SJCRH30 (cell line): ENCODE data around the gene SEC23IP. TPM values are rescaled to one million over a fixed set of nuclear protein-coding genes. Genes with fewer than 3 reads are reported as not detected.

Experiments
- DNase-seq, 2 experiments: peaks; one replicate each; pipeline ENCODE4 v3.0.0-alpha.2; 2015 to 2020
- H3K27ac ChIP-seq: fragments of 250-450 bp; sonication (Bioruptor Pico); 2 replicates; pipeline ENCODE4 v1.5.1; 2020; ENCODE audit warnings: mild to moderate bottlenecking, moderate library complexity
- H3K27me3 ChIP-seq: fragments of 250-450 bp; sonication (Bioruptor Pico); 2 replicates; pipeline ENCODE4 v1.5.1; 2020; ENCODE audit warnings: mild to moderate bottlenecking, moderate library complexity
- H3K36me3 ChIP-seq: fragments of 250-450 bp; sonication (Bioruptor Pico); 2 replicates; pipeline ENCODE4 v1.5.1; 2020; ENCODE audit warnings: mild to moderate bottlenecking, moderate library complexity
- H3K4me1 ChIP-seq: fragments of 250-450 bp; sonication (Bioruptor Pico); 2 replicates; pipeline ENCODE4 v1.5.1; 2020; ENCODE audit warnings: mild to moderate bottlenecking, moderate library complexity
- H3K4me3 ChIP-seq: fragments of 250-450 bp; sonication (Bioruptor Pico); 2 replicates; pipeline ENCODE4 v1.5.1; 2020; ENCODE audit warnings: mild to moderate bottlenecking, moderate library complexity
- H3K9me3 ChIP-seq: fragments of 250-450 bp; sonication (Bioruptor Pico); replicated peaks from 2 replicates; pipeline ENCODE4 v1.5.1; 2020; ENCODE audit warnings: mild to moderate bottlenecking, moderate library complexity
- total RNA-seq: library from RNA; depleted of rRNA; stranded (reverse); fragments of >200 nt; shearing (Covaris generic); gene quantifications from 2 replicates; pipeline ENCODE4 v1.2.3, GENCODE V29; 2014; rRNA removed

Gene SEC23IP
- total RNA-seq = 46.7 and 55.5 TPM in 2 replicates

GRCh38 chr10:119892188-119893065 lies at the start of gene SEC23IP:
Gene SEC23IP, plus strand, starts transcription at chr10:119892730. Its CDS starts 53 bp downstream, at chr10:119892783.
- Histone ChIP-seq H3K4me3 (peak within 1 kb of the TSS; percentile 76), H3K27me3 (no peaks in the 10 kb centered on the region), H3K36me3 (peaks cover 11% of the 10 kb centered on the region), H3K4me1 (peaks cover 3% of the 10 kb centered on the region; the same call in 1 of the 2 replicates), H3K27ac (peak within 1 kb of the TSS; percentile 69), H3K9me3 (peaks cover 6% of the 10 kb centered on the region; the same call in 1 of the 2 replicates)
- peak; percentile 96 to 97 for DNase-seq

GRCh38 chr10:119845656-119846055 lies 46.9 kb upstream of the SEC23IP start:
- Histone ChIP-seq H3K36me3 (peaks cover 87% of the 10 kb centered on the region), H3K4me1 (peaks cover 22% of the 10 kb centered on the region), H3K4me3 (no peak overlapping the region), H3K27ac (no peak overlapping the region), H3K27me3 (no peaks in the 10 kb centered on the region), H3K9me3 (no peaks in the 10 kb centered on the region)
- DNase-seq = no peak

GRCh38 chr10:119849031-119849789 lies 43.3 kb upstream of the SEC23IP start:
- H3K27me3 ChIP-seq = no peaks in the 10 kb centered on the region
- H3K36me3 ChIP-seq = peaks cover 83% of the 10 kb centered on the region
- H3K4me3 ChIP-seq = no peak overlapping the region
- H3K4me1 ChIP-seq = peaks cover 22% of the 10 kb centered on the region
- H3K9me3 ChIP-seq = no peaks in the 10 kb centered on the region
- peak; percentile 13 for DNase-seq
- peak overlapping the region; percentile 72 for H3K27ac ChIP-seq

GRCh38 chr10:119849944-119850343 lies 42.6 kb upstream of the SEC23IP start:
- Histone ChIP-seq H3K36me3 (peaks cover 81% of the 10 kb centered on the region), H3K4me1 (peaks cover 22% of the 10 kb centered on the region), H3K27me3 (no peaks in the 10 kb centered on the region), H3K27ac (peak overlapping the region; percentile 72), H3K9me3 (no peaks in the 10 kb centered on the region), H3K4me3 (no peak overlapping the region)
- no peak for DNase-seq

GRCh38 chr10:119852277-119852676 lies 40.3 kb upstream of the SEC23IP start:
- peaks cover 22% of the 10 kb centered on the region for H3K4me1 ChIP-seq
- peaks cover 72% of the 10 kb centered on the region for H3K36me3 ChIP-seq
- no peaks in the 10 kb centered on the region for H3K27me3 ChIP-seq
- no peak overlapping the region for H3K4me3 ChIP-seq
- no peak overlapping the region for H3K27ac ChIP-seq
- no peak for DNase-seq
- no peaks in the 10 kb centered on the region for H3K9me3 ChIP-seq

- DNase-seq = no peak
- H3K4me1 ChIP-seq = peaks cover 22% of the 10 kb centered on the region
- no peaks in the 10 kb centered on the region for H3K9me3 ChIP-seq
- no peak overlapping the region for H3K4me3 ChIP-seq
- H3K27me3 ChIP-seq = no peaks in the 10 kb centered on the region
- H3K27ac ChIP-seq = no peak overlapping the region
- peaks cover 74% of the 10 kb centered on the region for H3K36me3 ChIP-seq
These were observed 39.7 kb upstream of the SEC23IP start for GRCh38 chr10:119852822-119853221.

GRCh38 chr10:119853574-119853973 lies 39.0 kb upstream of the SEC23IP start:
- peaks cover 18% of the 10 kb centered on the region for H3K4me1 ChIP-seq
- no peak overlapping the region for H3K4me3 ChIP-seq
- H3K27ac ChIP-seq = no peak overlapping the region
- no peaks in the 10 kb centered on the region for H3K27me3 ChIP-seq
- no peak for DNase-seq
- no peaks in the 10 kb centered on the region for H3K9me3 ChIP-seq
- peaks cover 79% of the 10 kb centered on the region for H3K36me3 ChIP-seq

GRCh38 chr10:119858063-119858462 lies 34.5 kb upstream of the SEC23IP start:
- H3K4me1 ChIP-seq = no peaks in the 10 kb centered on the region
- H3K27ac ChIP-seq = no peak overlapping the region
- H3K9me3 ChIP-seq = no peaks in the 10 kb centered on the region
- H3K36me3 ChIP-seq = peaks cover 44% of the 10 kb centered on the region
- no peak overlapping the region for H3K4me3 ChIP-seq
- H3K27me3 ChIP-seq = no peaks in the 10 kb centered on the region
- DNase-seq = no peak

- peak in 1 of 2 experiments; percentile 38 for DNase-seq
- Histone ChIP-seq H3K9me3 (no peaks in the 10 kb centered on the region), H3K4me3 (no peak overlapping the region), H3K4me1 (no peaks in the 10 kb centered on the region), H3K27me3 (no peaks in the 10 kb centered on the region), H3K27ac (no peak overlapping the region), H3K36me3 (peaks cover 37% of the 10 kb centered on the region)
These were observed 32.9 kb upstream of the SEC23IP start for GRCh38 chr10:119859420-119860258.

GRCh38 chr10:119860866-119861607 lies 31.5 kb upstream of the SEC23IP start:
- Histone ChIP-seq H3K9me3 (no peaks in the 10 kb centered on the region), H3K4me1 (no peaks in the 10 kb centered on the region), H3K27ac (no peak overlapping the region), H3K27me3 (no peaks in the 10 kb centered on the region), H3K4me3 (no peak overlapping the region), H3K36me3 (peaks cover 42% of the 10 kb centered on the region)
- no peak for DNase-seq

GRCh38 chr10:119862524-119862923 lies 30.0 kb upstream of the SEC23IP start:
- Histone ChIP-seq H3K36me3 (peaks cover 30% of the 10 kb centered on the region), H3K4me1 (no peaks in the 10 kb centered on the region)
- no peak for DNase-seq

GRCh38 chr10:119863951-119864565 lies 28.5 kb upstream of the SEC23IP start:
- Histone ChIP-seq H3K27ac (no peak overlapping the region), H3K36me3 (peaks cover 18% of the 10 kb centered on the region), H3K4me1 (no peaks in the 10 kb centered on the region), H3K27me3 (no peaks in the 10 kb centered on the region), H3K9me3 (no peaks in the 10 kb centered on the region), H3K4me3 (no peak overlapping the region)
- no peak for DNase-seq

More at GRCh38 chr10:119862524-119862923, 30.0 kb upstream of the SEC23IP start:
- H3K9me3 ChIP-seq = no peaks in the 10 kb centered on the region
- H3K4me3 ChIP-seq = no peak overlapping the region
- no peak overlapping the region for H3K27ac ChIP-seq
- H3K27me3 ChIP-seq = no peaks in the 10 kb centered on the region

- no peaks in the 10 kb centered on the region for H3K9me3 ChIP-seq
- no peak overlapping the region for H3K4me3 ChIP-seq
- H3K4me1 ChIP-seq = no peaks in the 10 kb centered on the region
- no peaks in the 10 kb centered on the region for H3K27me3 ChIP-seq
- H3K36me3 ChIP-seq = peaks cover 18% of the 10 kb centered on the region
- no peak overlapping the region for H3K27ac ChIP-seq
- no peak for DNase-seq
These were observed 26.8 kb upstream of the SEC23IP start for GRCh38 chr10:119865699-119866240.
